Large intestine (tissue), 12 donors: ENCODE measurements around the gene PRKAG2. TPM values are rescaled to one million over a fixed set of nuclear protein-coding genes. Genes with fewer than 3 reads are reported as not detected.
A peak's percentile ranks its signal among the peaks of the same experiment; 100 is the strongest.

ENCODE experiments used
- DNase-seq, 2 donors: peaks; one replicate each; pipeline versions ENCODE4 v3.0.0 to v3.0.0-alpha.2; 2013
- H3K27ac ChIP-seq: one replicate; pipeline ENCODE4 v1.5.1; 2013; ENCODE audit warnings: low read length
- H3K27me3 ChIP-seq: 2 replicates; pipeline ENCODE4 v1.6.1; 2013; ENCODE audit warnings: low read length; ENCODE audit not compliant: control insufficient read depth, insufficient read depth
- H3K36me3 ChIP-seq: 2 replicates; pipeline ENCODE4 v1.6.1; 2013; ENCODE audit warnings: low read length; ENCODE audit not compliant: control insufficient read depth, insufficient read depth
- H3K4me1 ChIP-seq: one replicate; pipeline ENCODE4 v1.6.1; 2013; ENCODE audit warnings: low read length; ENCODE audit not compliant: control insufficient read depth, insufficient read depth
- H3K4me3 ChIP-seq: one replicate; pipeline ENCODE4 v1.5.1; 2013; ENCODE audit warnings: low read length
- H3K9me3 ChIP-seq: one replicate; pipeline ENCODE4 v1.6.1; 2013; ENCODE audit warnings: mild to moderate bottlenecking, low read depth, low read length, moderate library complexity; ENCODE audit not compliant: control insufficient read depth
- WGBS: methylation state at CpG from one replicate; pipeline ENCODE4 v1.1.5; 2013; ENCODE audit warnings: low lambda C conversion rate; ENCODE audit not compliant: insufficient coverage; 5-methylcytosine and 5-hydroxymethylcytosine counted together
- long read RNA-seq, 11 donors: transcript quantifications; one replicate each; lab custom pipeline, GENCODE V29; 2026
- polyA plus RNA-seq: library from polyadenylated mRNA; unstranded; fragments of 120-200 nt; gene quantifications from one replicate; pipeline ENCODE4 v1.2.1, GENCODE V29; 2013

Gene PRKAG2
- 50.9 TPM for polyA plus RNA-seq
- long read RNA-seq, donor 1, partial matches to known transcripts, result 0 of 5 reads
- long read RNA-seq, donor 1, other reads (novel, unspliced or antisense), result 0 of 5 reads
- long read RNA-seq, donor 2, partial matches to known transcripts, result 0 of 7 reads
- long read RNA-seq, donor 2, other reads (novel, unspliced or antisense), result 0 of 7 reads
- long read RNA-seq, donor 3, partial matches to known transcripts, result 6 of 17 reads
- long read RNA-seq, donor 3, other reads (novel, unspliced or antisense), result 0 of 17 reads
- long read RNA-seq, donor 4, result 0 reads
- long read RNA-seq, donor 5, partial matches to known transcripts, result 0 of 2 reads
- long read RNA-seq, donor 5, other reads (novel, unspliced or antisense), result 0 of 2 reads
- long read RNA-seq, donor 6, partial matches to known transcripts, result 0 of 10 reads
- long read RNA-seq, donor 6, other reads (novel, unspliced or antisense), result 0 of 10 reads
- long read RNA-seq, donor 7, partial matches to known transcripts, result 0 of 5 reads
- long read RNA-seq, donor 7, other reads (novel, unspliced or antisense), result 0 of 5 reads
- long read RNA-seq, donor 8, partial matches to known transcripts, result 8 of 12 reads
- long read RNA-seq, donor 8, other reads (novel, unspliced or antisense), result 0 of 12 reads
- long read RNA-seq, donor 9, partial matches to known transcripts, result 0 of 3 reads
- long read RNA-seq, donor 9, other reads (novel, unspliced or antisense), result 0 of 3 reads
- long read RNA-seq, donor 10, partial matches to known transcripts, result 0 of 4 reads
- long read RNA-seq, donor 10, other reads (novel, unspliced or antisense), result 0 of 4 reads
- long read RNA-seq, donor 11, partial matches to known transcripts, result 0 of 7 reads
- long read RNA-seq, donor 11, other reads (novel, unspliced or antisense), result 0 of 7 reads

DNA sequence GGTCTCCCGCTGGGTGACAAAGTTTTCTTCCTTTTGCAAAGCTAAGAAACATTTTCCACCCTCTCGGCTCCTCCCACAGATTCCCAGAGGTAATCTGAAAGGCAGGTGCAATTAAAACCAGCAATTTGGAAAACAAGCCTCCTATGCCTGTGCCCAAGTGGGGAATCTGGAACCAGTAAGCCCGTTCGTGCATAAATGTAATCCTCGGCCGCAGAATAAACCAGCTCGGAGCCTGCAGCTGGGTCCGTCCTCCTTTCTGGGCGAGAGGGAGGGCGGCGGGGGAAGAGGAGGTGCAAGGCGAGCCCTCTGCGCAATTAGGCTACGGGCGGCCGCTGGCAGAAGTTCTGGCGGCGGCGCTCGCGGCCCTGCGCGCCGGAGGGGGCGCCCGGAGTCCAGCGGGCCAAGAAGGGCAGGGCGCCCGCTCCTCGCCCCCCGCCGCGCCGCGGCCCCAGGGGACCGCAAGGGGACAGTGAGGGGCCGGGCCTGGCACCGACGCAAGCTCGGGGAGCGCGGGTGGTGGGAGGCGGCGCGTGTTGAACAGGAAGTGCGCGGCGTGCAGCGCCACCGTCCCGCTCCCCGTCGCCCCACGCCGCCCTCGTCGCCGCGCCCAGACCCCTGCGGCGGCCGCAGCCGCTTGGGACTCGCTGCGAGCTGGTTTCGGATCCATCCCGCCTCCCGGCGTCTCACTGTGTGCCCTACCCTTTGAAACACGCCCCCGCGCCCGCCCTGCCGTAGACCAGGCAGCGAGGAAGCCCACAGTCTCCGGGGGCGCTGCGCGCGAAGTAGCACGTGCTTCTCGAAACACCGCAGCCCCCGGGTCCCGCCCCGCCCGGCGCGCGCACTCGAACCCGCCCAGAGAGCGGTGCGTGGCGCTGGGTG is at the start of gene PRKAG2:
PRKAG2 (minus strand) TSS at position 217 of the 879 bp plus-strand sequence. CDS start 495 bp downstream, outside the sequence.
- WGBS, result 0% methylated on average over 1 of the region's 95 CpGs
- H3K27ac ChIP-seq, result peak within 1 kb of the TSS; percentile 100
- peaks cover 2% of the 10 kb centered on the region for H3K36me3 ChIP-seq
- peak within 1 kb of the TSS; percentile 100 for H3K4me3 ChIP-seq
- H3K9me3 ChIP-seq, result no peaks in the 10 kb centered on the region
- peak; percentile 66 to 84 for DNase-seq
- H3K4me1 ChIP-seq, result peaks cover 9% of the 10 kb centered on the region
- H3K27me3 ChIP-seq, result peaks cover 2% of the 10 kb centered on the region

DNA sequence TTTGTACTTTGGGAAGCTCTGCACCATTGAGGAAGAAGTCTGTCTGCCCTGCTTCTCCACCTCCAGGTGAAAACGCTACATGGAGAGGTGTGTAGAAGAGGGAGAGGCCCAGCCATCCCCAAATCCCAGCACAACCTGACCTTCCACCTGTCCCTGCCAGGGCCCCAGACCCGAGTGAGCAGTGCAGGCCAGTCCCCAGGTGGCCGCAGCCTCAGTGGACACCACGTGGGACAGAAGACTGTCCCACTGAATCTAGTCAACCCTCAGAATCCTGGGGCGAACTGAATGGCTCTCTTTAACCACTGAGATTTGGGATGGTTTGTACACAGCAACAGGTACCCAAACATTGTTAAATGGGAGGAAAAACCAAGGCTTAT is 49.4 kb upstream of the PRKAG2 start:
- no peak for DNase-seq
- Histone ChIP-seq H3K27me3 (no peaks in the 10 kb centered on the region), H3K9me3 (no peaks in the 10 kb centered on the region), H3K27ac (no peak overlapping the region), H3K36me3 (no peaks in the 10 kb centered on the region), H3K4me3 (no peak overlapping the region), H3K4me1 (peaks cover 13% of the 10 kb centered on the region)
- no CpG with 5 or more reads among the region's 5 CpGs for WGBS

DNA sequence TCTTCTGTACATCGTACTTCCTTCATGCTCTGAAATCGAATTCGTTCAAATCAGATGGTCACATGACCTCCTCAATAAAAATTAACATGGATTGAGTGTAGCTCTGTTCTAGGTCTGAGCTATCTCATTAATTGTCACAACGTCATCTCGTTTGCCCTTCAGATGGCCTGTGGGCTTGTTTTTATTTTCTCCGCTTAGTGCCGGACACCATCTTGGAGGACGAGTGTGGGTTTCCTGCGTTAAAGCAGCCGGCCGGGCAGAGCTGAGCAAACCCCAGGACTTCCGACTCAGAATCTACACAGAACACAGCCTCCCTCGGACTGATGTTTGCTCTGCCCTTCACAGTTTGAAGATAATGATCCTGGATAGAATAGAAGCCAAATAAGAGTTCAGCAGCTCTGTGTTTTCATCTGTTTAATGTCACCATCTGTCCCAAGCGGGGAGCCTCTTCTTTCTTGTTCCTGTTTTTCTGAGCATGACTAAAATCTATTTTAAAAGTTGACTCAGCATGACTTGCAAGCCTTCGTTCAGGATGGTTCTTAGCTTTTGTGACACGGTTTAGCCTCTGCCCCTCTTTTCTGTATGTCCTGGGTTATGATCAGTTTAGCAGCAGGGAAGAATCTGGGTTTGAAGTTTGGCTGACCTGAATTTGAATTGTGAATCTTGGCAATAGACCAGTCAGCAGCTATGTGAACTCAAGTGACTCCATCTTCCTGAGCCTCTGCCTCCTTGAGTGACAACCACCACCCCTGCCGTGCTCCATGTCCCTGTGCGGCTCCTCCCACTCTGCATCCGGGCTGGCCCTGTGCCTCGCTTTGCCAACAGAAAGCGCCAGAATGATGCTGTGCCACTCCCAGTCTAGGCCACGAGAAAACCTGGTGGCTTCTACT is 48.8 kb upstream of the PRKAG2 start:
- H3K4me1 ChIP-seq, result peaks cover 13% of the 10 kb centered on the region
- DNase-seq, result no peak
- 93% methylated on average over 3 of the region's 22 CpGs for WGBS

DNA sequence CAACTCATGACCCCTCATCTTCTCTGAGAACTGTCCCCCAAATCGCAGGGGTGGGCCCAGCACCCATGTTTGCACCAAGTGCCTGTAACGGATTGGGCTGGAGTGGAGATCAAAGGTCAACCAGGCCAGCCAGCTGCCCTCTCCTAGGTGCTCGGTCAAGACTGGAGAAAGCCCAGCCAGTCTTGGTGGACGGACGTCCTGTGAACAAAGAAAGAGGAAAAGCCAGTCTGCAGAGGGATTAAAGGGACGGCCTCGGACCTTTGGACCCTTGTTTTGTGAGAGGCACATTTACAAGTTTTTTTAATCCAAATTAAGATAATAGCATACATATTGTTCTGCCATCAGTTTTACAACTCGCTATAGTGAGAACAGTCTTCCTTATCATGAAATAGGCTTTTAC is 47.6 kb upstream of the PRKAG2 start:
- H3K36me3 ChIP-seq, result no peaks in the 10 kb centered on the region
- H3K27ac ChIP-seq, result no peak overlapping the region
- no peaks in the 10 kb centered on the region for H3K27me3 ChIP-seq
- H3K4me3 ChIP-seq, result no peak overlapping the region
- H3K4me1 ChIP-seq, result peaks cover 19% of the 10 kb centered on the region
- no CpG with 5 or more reads among the region's 8 CpGs for WGBS
- H3K9me3 ChIP-seq, result no peaks in the 10 kb centered on the region
- DNase-seq, result peak in 1 of 2 donors; percentile 69

More for the DNA sequence above, 48.8 kb upstream of the PRKAG2 start:
- Histone ChIP-seq H3K27me3 (no peaks in the 10 kb centered on the region), H3K36me3 (no peaks in the 10 kb centered on the region), H3K4me3 (no peak overlapping the region), H3K9me3 (no peaks in the 10 kb centered on the region), H3K27ac (no peak overlapping the region)

DNA sequence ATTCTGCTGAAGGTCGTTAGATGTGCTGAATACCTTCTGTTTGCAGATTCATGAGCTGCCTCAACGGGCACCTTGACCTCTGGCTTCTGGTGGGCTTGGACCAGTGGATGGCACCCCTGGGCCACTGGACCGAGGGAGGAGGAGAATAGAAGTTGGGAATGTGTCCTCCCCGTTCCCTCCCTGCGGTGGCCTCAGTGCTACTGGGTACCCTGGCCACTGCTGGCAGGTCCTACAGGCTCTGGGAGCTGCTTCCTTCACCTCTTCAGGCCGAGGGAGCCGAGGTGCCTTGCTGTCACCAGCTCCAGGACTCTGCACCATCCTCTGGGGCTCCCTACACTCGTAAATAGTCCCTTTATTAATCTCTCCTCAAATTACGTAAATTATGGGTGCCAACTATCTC is 47.1 kb upstream of the PRKAG2 start:
- no peaks in the 10 kb centered on the region for H3K36me3 ChIP-seq
- H3K9me3 ChIP-seq, result no peaks in the 10 kb centered on the region
- H3K4me1 ChIP-seq, result peaks cover 24% of the 10 kb centered on the region
- no peak overlapping the region for H3K27ac ChIP-seq
- H3K4me3 ChIP-seq, result no peak overlapping the region
- no CpG with 5 or more reads among the region's 9 CpGs for WGBS
- DNase-seq, result no peak
- no peaks in the 10 kb centered on the region for H3K27me3 ChIP-seq

DNA sequence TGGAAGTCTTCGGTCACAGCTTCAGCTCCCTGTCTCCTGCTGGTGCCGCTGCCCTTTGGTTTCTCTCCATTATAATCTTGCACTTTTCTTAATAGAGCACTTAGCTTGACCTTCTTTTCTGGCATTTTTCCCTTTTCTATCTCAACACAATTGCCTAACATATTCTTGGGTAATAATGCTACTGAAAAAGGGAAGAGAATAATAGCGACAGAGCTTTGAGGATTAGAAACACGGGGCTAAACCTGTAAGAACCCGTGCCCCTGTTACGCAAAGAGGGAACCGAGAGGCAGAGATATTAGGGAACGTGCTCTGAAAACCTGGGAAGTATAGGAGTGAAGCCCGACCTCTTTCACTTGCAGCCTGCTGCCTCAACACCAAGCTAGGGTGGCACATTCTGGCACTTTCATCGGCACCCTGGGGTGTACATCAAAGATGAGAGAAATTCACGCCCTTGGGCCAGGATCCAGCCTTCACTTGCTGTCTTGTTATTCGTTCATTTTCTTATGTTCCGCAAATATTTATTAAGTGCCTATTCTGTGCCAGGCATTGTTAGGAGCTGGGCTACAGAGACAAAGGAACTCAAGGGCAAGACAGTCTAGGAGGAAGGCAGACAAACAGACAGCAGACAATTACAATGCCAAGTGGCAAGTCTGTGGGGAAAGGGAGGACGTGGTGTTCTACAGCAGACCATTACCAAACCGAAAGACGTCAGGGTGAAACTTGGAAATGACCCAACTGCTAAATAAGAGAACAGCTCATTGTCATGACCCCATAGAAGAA is 46.4 kb upstream of the PRKAG2 start:
- Histone ChIP-seq H3K27ac (no peak overlapping the region), H3K36me3 (no peaks in the 10 kb centered on the region), H3K9me3 (no peaks in the 10 kb centered on the region), H3K27me3 (no peaks in the 10 kb centered on the region), H3K4me1 (peaks cover 26% of the 10 kb centered on the region), H3K4me3 (no peak overlapping the region)
- DNase-seq, result no peak
- 92% methylated on average over 5 of the region's 16 CpGs for WGBS

DNA sequence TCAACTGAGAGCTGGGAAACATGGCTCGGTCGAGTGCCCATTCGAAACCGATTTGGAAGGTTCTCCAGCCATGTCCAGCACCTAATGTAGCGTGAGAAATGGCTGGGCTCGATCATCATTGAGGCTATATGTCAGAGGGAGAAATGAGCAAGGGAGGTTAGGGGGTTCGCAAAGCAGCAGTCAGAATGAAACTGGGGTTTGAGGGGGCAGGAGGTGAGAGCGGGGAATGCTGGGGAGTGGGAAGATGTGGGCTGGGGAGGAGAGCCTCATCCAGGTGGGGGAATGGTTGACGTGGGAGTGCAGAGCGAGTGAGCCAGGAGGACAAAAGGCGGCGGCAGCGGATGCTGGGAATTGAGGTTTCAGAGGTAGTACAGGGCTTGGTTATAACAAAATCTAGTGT is 44.5 kb upstream of the PRKAG2 start:
- Histone ChIP-seq H3K27me3 (no peaks in the 10 kb centered on the region), H3K27ac (no peak overlapping the region), H3K4me3 (no peak overlapping the region), H3K36me3 (no peaks in the 10 kb centered on the region), H3K9me3 (no peaks in the 10 kb centered on the region), H3K4me1 (peaks cover 36% of the 10 kb centered on the region)
- no peak for DNase-seq
- WGBS, result no CpG with 5 or more reads among the region's 13 CpGs

DNA sequence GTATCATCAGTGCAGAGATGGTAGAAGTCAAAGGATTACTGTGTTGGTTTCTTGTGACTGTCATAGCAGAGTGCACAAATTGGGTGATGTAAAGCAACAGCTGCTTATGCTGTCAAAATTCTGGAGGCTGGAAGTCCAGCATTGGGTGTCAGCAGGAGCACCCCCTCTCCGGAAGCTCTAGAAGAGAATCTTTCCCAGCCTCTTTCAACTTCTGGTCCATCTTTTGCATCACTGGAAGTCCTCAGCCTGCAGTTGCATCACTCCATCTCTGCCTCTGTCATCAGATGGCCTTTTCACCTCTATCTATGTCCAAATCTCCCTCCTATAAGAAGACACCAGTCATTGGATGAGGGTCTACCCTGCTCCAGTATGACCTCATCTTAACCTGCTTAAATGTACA is 43.6 kb upstream of the PRKAG2 start:
- no CpG with 5 or more reads among the region's 1 CpG for WGBS
- DNase-seq, result no peak
- H3K4me1 ChIP-seq, result peaks cover 36% of the 10 kb centered on the region
- no peaks in the 10 kb centered on the region for H3K9me3 ChIP-seq
- H3K27me3 ChIP-seq, result no peaks in the 10 kb centered on the region
- H3K4me3 ChIP-seq, result no peak overlapping the region
- H3K36me3 ChIP-seq, result no peaks in the 10 kb centered on the region
- H3K27ac ChIP-seq, result no peak overlapping the region

DNA sequence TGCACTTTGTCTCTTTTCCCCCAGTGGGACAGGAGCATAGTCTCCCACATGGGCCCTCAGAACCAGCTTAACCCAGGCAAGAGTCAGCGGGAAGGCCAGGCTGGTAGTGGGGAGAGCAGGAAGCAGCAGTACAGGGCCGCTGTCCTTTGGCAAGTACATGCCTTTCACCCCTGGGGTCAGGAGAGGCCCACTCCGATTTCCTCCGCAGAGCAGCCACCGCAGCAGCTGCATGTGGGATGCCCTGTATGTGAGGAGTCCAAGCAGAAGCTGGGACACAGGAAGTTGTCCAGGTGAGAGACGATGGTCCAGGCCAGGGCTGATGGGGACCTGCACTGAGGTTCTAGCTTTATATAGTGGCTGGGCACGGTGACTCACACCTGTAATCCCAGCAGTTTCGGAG is 42.7 kb upstream of the PRKAG2 start:
- Histone ChIP-seq H3K27me3 (no peaks in the 10 kb centered on the region), H3K36me3 (no peaks in the 10 kb centered on the region), H3K9me3 (peaks cover 2% of the 10 kb centered on the region), H3K4me3 (no peak overlapping the region), H3K27ac (peak overlapping the region; percentile 94), H3K4me1 (peaks cover 32% of the 10 kb centered on the region)
- peak in 1 of 2 donors; percentile 31 for DNase-seq
- WGBS, result no CpG with 5 or more reads among the region's 8 CpGs
